ENCODE measurements around the gene LRRC7. TPM values are rescaled to one million over a fixed set of nuclear protein-coding genes. Genes with fewer than 3 reads are reported as not detected.

Gene LRRC7
- total RNA-seq, 3 donors from 2014 or later (not counting 1 experiment from before 2014, with no cell fraction given) = not detected

DNA sequence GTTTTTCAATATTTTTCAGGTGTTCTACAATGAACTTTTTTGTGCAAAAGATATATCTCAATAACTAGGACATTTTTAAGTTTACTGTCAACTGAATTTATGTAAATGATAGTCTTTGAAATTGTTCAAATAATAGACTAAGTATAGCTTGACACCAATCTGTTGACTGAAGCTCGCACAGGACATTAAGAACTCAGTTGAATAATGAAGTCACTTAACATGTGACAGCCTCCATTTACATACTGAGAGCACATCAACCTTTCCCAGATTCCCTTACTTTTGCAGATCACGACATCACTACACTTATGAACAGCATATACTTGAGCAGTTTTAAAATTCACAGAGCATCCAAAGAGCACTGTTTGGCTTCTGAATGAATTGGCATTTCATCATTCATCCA is 268.2 kb downstream of the LRRC7 start:
- WGBS (ENCODE audit: insufficient coverage) = 75% methylated on average over 2 of the region's 2 CpGs
- Mint-ChIP-seq H3K4me1 (no peaks in the 10 kb centered on the region), H3K9me3 (peaks cover 6 to 12% of the 10 kb centered on the region in 2 donors), H3K36me3 (no peaks in the 10 kb centered on the region), H3K4me3 (no peak overlapping the region), H3K27ac (no peak overlapping the region), H3K27me3 (ENCODE audit: low read depth in 2 of 2) (no peaks in the 10 kb centered on the region)
- Histone ChIP-seq H3K27ac (ENCODE audit: low read length) (no peak overlapping the region), H3K4me3 (ENCODE audit: low read length) (no peak overlapping the region), H3K4me1 (ENCODE audit: control insufficient read depth, insufficient read depth, low read length) (no peaks in the 10 kb centered on the region), H3K27me3 (ENCODE audit: control insufficient read depth, insufficient read depth, low read length) (no peaks in the 10 kb centered on the region), H3K9me3 (ENCODE audit: control insufficient read depth, insufficient read depth, low read length) (no peaks in the 10 kb centered on the region), H3K36me3 (ENCODE audit: control insufficient read depth, insufficient read depth, low read length) (no peaks in the 10 kb centered on the region)
- intact Hi-C loops (cut with micrococcal nuclease) = no loop called here
- TF ChIP-seq, protein P1, sequence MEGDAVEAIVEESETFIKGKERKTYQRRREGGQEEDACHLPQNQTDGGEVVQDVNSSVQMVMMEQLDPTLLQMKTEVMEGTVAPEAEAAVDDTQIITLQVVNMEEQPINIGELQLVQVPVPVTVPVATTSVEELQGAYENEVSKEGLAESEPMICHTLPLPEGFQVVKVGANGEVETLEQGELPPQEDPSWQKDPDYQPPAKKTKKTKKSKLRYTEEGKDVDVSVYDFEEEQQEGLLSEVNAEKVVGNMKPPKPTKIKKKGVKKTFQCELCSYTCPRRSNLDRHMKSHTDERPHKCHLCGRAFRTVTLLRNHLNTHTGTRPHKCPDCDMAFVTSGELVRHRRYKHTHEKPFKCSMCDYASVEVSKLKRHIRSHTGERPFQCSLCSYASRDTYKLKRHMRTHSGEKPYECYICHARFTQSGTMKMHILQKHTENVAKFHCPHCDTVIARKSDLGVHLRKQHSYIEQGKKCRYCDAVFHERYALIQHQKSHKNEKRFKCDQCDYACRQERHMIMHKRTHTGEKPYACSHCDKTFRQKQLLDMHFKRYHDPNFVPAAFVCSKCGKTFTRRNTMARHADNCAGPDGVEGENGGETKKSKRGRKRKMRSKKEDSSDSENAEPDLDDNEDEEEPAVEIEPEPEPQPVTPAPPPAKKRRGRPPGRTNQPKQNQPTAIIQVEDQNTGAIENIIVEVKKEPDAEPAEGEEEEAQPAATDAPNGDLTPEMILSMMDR (IDR thresholded peaks at IDR 0.05) = no peak
- ATAC-seq = no peak
- DNase-seq = no peak

- Mint-ChIP-seq H3K9me3 (peaks cover 5 to 11% of the 10 kb centered on the region in 2 donors), H3K4me1 (no peaks in the 10 kb centered on the region), H3K36me3 (no peaks in the 10 kb centered on the region), H3K27ac (no peak overlapping the region), H3K27me3 (ENCODE audit: low read depth in 2 of 2) (no peaks in the 10 kb centered on the region), H3K4me3 (no peak overlapping the region)
- DNase-seq = no peak
- no peak overlapping the region for H3K27ac ChIP-seq (ENCODE audit: low read length)
- no peak for ATAC-seq
- WGBS (ENCODE audit: insufficient coverage) = no CpG with 5 or more reads among the region's 1 CpG
- H3K4me3 ChIP-seq (ENCODE audit: low read length) = no peak overlapping the region
- no peaks in the 10 kb centered on the region for H3K9me3 ChIP-seq (ENCODE audit: control insufficient read depth, insufficient read depth, low read length)
- no peaks in the 10 kb centered on the region for H3K36me3 ChIP-seq (ENCODE audit: control insufficient read depth, insufficient read depth, low read length)
- intact Hi-C loops (cut with micrococcal nuclease) = no loop called here
- TF ChIP-seq, protein P1 (IDR thresholded peaks at IDR 0.05) = no peak
- H3K4me1 ChIP-seq (ENCODE audit: control insufficient read depth, insufficient read depth, low read length) = no peaks in the 10 kb centered on the region
- H3K27me3 ChIP-seq (ENCODE audit: control insufficient read depth, insufficient read depth, low read length) = no peaks in the 10 kb centered on the region
These were observed 269.4 kb downstream of the LRRC7 start for GRCh38 chr1:69836971-69837636.

DNA sequence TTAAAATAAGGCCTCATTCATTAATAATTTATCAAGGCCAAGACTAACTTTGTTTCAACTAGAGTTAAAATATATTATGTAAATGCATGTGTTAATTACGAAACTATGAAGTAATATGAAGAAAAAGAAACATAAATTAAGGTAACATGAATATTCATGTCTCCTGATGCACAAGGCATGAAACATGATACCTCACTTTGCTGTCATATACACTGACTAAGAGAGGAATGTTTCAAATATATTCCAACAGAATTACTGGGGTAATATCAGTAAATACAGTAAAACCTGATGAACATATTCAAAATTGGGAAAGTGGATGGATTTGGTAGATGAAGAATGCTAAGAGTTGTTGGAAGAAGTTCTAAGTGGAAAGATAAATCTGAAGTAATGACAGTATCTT is 274.6 kb downstream of the LRRC7 start:
- Mint-ChIP-seq H3K9me3 (peaks cover 8 to 11% of the 10 kb centered on the region in 2 donors), H3K4me3 (no peak overlapping the region), H3K27ac (no peak overlapping the region), H3K36me3 (no peaks in the 10 kb centered on the region), H3K4me1 (no peaks in the 10 kb centered on the region), H3K27me3 (ENCODE audit: low read depth in 2 of 2) (no peaks in the 10 kb centered on the region)
- WGBS (ENCODE audit: insufficient coverage) = no CpG with 5 or more reads among the region's 1 CpG
- intact Hi-C loops (cut with micrococcal nuclease) = no loop called here
- H3K27ac ChIP-seq (ENCODE audit: low read length) = no peak overlapping the region
- no peaks in the 10 kb centered on the region for H3K4me1 ChIP-seq (ENCODE audit: control insufficient read depth, insufficient read depth, low read length)
- H3K9me3 ChIP-seq (ENCODE audit: control insufficient read depth, insufficient read depth, low read length) = no peaks in the 10 kb centered on the region
- no peak overlapping the region for H3K4me3 ChIP-seq (ENCODE audit: low read length)
- H3K27me3 ChIP-seq (ENCODE audit: control insufficient read depth, insufficient read depth, low read length) = no peaks in the 10 kb centered on the region
- TF ChIP-seq, protein P1 (IDR thresholded peaks at IDR 0.05) = no peak
- no peaks in the 10 kb centered on the region for H3K36me3 ChIP-seq (ENCODE audit: control insufficient read depth, insufficient read depth, low read length)
- DNase-seq (no peak), ATAC-seq (no peak)

- intact Hi-C loops (cut with micrococcal nuclease) = no loop called here
- Histone ChIP-seq H3K36me3 (ENCODE audit: control insufficient read depth, insufficient read depth, low read length) (no peaks in the 10 kb centered on the region), H3K9me3 (ENCODE audit: control insufficient read depth, insufficient read depth, low read length) (no peaks in the 10 kb centered on the region), H3K4me1 (ENCODE audit: control insufficient read depth, insufficient read depth, low read length) (no peaks in the 10 kb centered on the region), H3K27ac (ENCODE audit: low read length) (no peak overlapping the region), H3K27me3 (ENCODE audit: control insufficient read depth, insufficient read depth, low read length) (no peaks in the 10 kb centered on the region), H3K4me3 (ENCODE audit: low read length) (no peak overlapping the region)
- DNase-seq (no peak), ATAC-seq (no peak)
- peaks cover 14 to 15% of the 10 kb centered on the region in 2 donors for H3K9me3 Mint-ChIP-seq
- 67% methylated on average over 1 of the region's 1 CpG for WGBS (ENCODE audit: insufficient coverage)
- no peak overlapping the region for H3K4me3 Mint-ChIP-seq
- TF ChIP-seq, protein P1 (IDR thresholded peaks at IDR 0.05) = no peak
- H3K27me3 Mint-ChIP-seq (ENCODE audit: low read depth in 2 of 2) = no peaks in the 10 kb centered on the region
- no peaks in the 10 kb centered on the region for H3K36me3 Mint-ChIP-seq
- no peaks in the 10 kb centered on the region for H3K4me1 Mint-ChIP-seq
- no peak overlapping the region for H3K27ac Mint-ChIP-seq
These were observed 277.9 kb downstream of the LRRC7 start for GRCh38 chr1:69845655-69846054.

All from natural killer cell (primary cell).